GM12892 (cell line): ENCODE measurements around the gene FOXC1.

ENCODE experiments used
- DNase-seq: peaks from one replicate; pipeline ENCODE4 v3.0.0; 2011; ENCODE audit not compliant: insufficient read length
- FAIRE-seq: peaks from 2 replicates; lab custom pipeline; 2011; peaks lifted over from hg19 to GRCh38; lab: Jason Lieb, UNC
- POLR2A ChIP-seq: IDR thresholded peaks from 2 replicates; pipeline ENCODE4 v1.6.1; 2011; ENCODE audit warnings: low read depth, low read length, control low read depth
- POLR2AphosphoS5 ChIP-seq: IDR thresholded peaks from 2 replicates; pipeline ENCODE4 v1.6.1; 2011; ENCODE audit warnings: low read depth, low read length, control low read depth
- TAF1 ChIP-seq: IDR thresholded peaks from 2 replicates; pipeline ENCODE4 v1.6.1; 2011; ENCODE audit warnings: low read depth, mild to moderate bottlenecking, control low read depth, low read length, borderline replicate concordance

The FOXC1 gene

DNA sequence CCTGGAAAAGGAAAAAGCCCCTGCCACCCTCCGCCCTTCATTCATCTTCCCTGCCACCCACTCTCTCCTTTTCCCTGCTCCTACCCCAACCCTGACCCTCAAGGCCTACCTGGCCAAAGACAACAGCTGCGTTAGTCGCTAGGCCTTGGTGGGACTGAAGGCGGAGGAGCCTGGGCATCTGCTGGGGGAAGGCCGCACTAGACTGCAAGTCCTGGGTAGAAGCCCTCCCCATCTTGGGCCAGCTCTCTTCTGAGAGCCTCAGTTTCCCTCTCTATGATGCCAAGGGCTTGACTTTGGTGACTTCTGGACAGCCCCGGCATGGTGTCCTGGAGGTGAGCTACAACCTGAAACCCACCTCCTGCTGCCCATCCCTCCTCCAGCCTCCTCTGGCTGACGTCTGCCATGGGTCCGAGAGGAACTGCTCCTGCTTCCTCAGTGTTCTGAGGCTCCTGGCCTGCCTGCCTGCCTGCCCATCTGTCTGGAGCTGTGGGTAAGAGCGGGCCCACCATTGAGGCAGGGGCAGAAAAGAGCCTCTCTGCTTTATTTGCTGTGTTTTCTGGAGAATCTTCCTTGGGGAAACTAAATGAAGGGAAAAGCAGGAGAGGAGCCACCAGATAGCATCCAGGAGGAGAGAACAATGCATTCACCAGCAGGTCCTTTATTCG lies 7.5 kb upstream of the FOXC1 start:
- TF ChIP-seq TAF1, result no peak
- no peak for FAIRE-seq
- DNase-seq, result no peak

GRCh38 chr6:1603708-1604107 lies 6.0 kb upstream of the FOXC1 start:
- FAIRE-seq (no peak), DNase-seq (no peak)
- TF ChIP-seq POLR2AphosphoS5 (no peak), POLR2A (no peak), TAF1 (no peak)

- DNase-seq, result peak; percentile 82
Observed at GRCh38 chr6:1604158-1605003, 5.3 kb upstream of the FOXC1 start.

GRCh38 chr6:1605004-1605892 lies 4.5 kb upstream of the FOXC1 start:
- no peak for DNase-seq
- no peak for TF ChIP-seq TAF1
- TF ChIP-seq POLR2AphosphoS5, result no peak
- TF ChIP-seq POLR2A, result no peak
- no peak for FAIRE-seq

More at GRCh38 chr6:1604158-1605003, 5.3 kb upstream of the FOXC1 start:
- no peak for TF ChIP-seq POLR2AphosphoS5
- TF ChIP-seq TAF1, result no peak
- TF ChIP-seq POLR2A, result no peak
- peak; percentile 76 for FAIRE-seq

GRCh38 chr6:1605893-1606779 lies 3.6 kb upstream of the FOXC1 start:
- DNase-seq (no peak), FAIRE-seq (peak; percentile 24)
- TF ChIP-seq POLR2A, result no peak
- TF ChIP-seq POLR2AphosphoS5, result no peak
- TF ChIP-seq TAF1, result no peak

- no peak for FAIRE-seq
- DNase-seq, result no peak
- no peak for TF ChIP-seq TAF1
Observed at GRCh38 chr6:1606780-1607515, 2.8 kb upstream of the FOXC1 start.

GRCh38 chr6:1607516-1608221 lies 2.0 kb upstream of the FOXC1 start:
- DNase-seq (no peak), FAIRE-seq (no peak)

DNA sequence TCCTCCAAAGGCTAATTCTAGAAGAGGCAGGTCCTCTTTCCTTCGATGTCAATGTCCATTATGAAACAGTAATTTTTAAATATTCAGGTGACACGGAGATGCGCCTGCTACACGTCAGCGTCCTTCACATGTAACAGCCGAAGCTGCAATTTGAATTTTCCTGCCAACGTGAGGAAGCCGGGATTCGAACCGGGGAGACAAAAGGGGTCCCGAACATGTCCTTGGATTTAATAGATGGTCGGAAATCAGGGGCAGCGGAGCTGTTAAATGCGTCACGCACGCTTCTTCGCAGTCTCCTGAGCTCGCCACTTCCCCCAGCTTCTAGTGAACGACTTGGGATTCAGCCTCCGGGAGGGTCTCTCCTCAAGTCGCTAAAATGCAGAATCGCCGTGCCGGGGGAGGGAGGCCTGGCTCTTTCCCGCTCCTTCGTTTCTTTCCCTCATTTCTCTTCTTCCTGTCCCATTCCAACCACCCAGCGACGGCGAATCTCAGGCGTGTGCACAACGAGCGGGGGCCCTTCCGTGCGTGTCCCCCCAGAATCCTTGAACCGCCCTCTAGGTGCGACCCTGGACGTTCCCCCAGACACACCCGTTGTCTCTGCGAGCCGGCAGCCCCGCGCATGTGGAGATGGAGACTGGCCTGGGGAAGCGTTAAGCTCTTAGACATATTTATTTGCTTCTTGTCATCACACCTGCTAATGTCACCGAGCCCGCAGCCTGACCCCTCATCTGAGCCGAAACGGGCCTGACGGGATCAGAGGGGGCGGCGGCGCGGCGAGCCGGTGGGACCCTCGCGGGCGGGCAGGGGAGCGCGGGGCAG lies 1.3 kb upstream of the FOXC1 start:
- no peak for FAIRE-seq

More at GRCh38 chr6:1607516-1608221, 2.0 kb upstream of the FOXC1 start:
- TF ChIP-seq POLR2A (no peak), POLR2AphosphoS5 (no peak), TAF1 (no peak)

DNA sequence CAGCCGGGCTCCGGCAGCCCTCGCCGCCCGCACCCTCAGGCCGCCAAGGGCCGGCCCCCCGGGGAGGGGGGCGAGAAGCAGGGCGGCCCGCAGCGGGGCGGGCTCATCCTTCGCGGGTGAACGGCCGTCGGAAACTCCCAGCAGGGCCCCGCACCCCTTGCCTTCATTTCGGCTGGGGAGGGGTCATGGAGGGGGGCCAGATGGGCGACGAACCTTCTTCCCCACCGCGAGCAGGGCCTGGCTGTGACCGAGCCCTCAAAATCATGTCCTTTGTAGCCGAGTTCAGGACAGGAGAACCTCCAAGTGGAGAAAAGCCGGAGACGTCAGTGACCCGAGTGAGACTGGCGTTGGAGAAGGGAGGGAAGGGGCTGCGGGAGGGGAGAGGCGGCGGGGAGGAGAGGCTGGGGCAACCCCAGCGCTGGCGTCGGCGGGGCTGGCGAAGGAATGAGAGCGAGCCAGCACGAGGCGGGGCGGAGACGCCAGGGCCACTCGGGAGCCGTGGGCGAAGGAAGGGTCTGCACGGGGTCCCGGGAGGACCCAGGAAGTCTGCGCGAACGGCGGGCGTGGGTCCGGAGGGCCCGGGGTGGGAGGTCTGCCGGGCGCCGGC lies 571 bp upstream of the FOXC1 start:
- TF ChIP-seq TAF1, result no peak
- FAIRE-seq (no peak), DNase-seq (no peak)

More for the DNA sequence above, 1.3 kb upstream of the FOXC1 start:
- TF ChIP-seq TAF1 (no peak), POLR2A (no peak), POLR2AphosphoS5 (no peak)
- DNase-seq, result no peak
